ENCODE results near the gene SMIM17. TPM values are rescaled to one million over a fixed set of nuclear protein-coding genes. Genes with fewer than 3 reads are reported as not detected.

The SMIM17 gene
- total RNA-seq, 1 donor from 2014 or later, result not detected

- no peak for TF ChIP-seq CTCF (IDR thresholded peaks at IDR 0.05; ENCODE audit: borderline replicate concordance)
- Histone ChIP-seq H3K27me3 (ENCODE audit: low read depth) (no peaks in the 10 kb centered on the region), H3K9me3 (replicated peaks) (no peaks in the 10 kb centered on the region), H3K4me3 (no peak overlapping the region), H3K4me1 (no peaks in the 10 kb centered on the region), H3K27ac (replicated peaks) (no peak overlapping the region), H3K36me3 (no peaks in the 10 kb centered on the region)
- no peak for DNase-seq
- intact Hi-C loops (cut with micrococcal nuclease), result no loop called here
Measured at GRCh38 chr19:56678205-56678604, 35.2 kb downstream of the SMIM17 start.

DNA sequence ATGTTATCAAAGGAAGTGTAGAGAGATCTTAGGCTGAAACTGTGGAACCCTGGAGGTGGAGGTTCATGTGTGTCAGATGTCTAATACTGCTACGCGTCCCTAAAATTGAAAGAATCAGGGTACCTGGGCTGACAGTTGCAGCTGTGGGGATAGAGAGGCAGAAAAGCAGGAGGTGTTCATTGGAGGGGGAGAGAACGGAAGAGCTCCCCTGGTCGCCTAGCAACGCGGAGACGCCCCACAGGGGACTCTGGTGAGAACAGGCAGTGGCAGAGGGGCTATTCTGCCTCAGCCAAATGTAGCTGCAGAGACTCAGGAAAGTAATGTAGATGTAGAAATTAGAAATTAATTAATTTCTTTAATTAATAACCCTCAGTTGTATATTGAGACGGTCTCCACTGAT is 38.7 kb downstream of the SMIM17 start:
- Histone ChIP-seq H3K36me3 (no peaks in the 10 kb centered on the region), H3K4me1 (no peaks in the 10 kb centered on the region), H3K27ac (replicated peaks) (no peak overlapping the region), H3K4me3 (no peak overlapping the region), H3K9me3 (replicated peaks) (no peaks in the 10 kb centered on the region), H3K27me3 (ENCODE audit: low read depth) (no peaks in the 10 kb centered on the region)
- intact Hi-C loops (cut with micrococcal nuclease), result no loop called here
- no peak for DNase-seq
- no peak for TF ChIP-seq CTCF (IDR thresholded peaks at IDR 0.05; ENCODE audit: borderline replicate concordance)

DNA sequence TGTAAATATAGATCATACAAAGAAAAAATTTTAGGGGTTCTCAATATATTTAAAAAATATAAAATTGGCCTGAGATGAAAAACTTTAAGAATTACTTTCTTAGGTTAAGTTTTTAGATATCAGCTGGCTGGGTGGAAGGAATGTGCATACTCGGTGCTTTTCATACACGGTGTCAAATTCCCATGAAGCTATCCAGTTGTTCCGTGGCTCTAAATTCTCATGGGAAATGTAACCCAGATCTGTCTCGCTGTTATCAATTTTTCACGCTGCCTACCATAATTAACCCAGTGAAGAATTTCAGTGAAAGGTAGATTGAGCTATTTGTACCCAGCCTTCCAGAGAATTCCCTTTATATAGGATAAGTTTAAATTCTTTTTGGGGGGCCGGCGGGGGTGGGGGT is 40.2 kb downstream of the SMIM17 start:
- intact Hi-C loops (cut with micrococcal nuclease), result no loop called here
- Histone ChIP-seq H3K4me3 (no peak overlapping the region), H3K27me3 (ENCODE audit: low read depth) (no peaks in the 10 kb centered on the region), H3K27ac (replicated peaks) (no peak overlapping the region), H3K36me3 (no peaks in the 10 kb centered on the region), H3K9me3 (replicated peaks) (no peaks in the 10 kb centered on the region), H3K4me1 (no peaks in the 10 kb centered on the region)
- no peak for TF ChIP-seq CTCF (IDR thresholded peaks at IDR 0.05; ENCODE audit: borderline replicate concordance)
- DNase-seq, result no peak

- TF ChIP-seq CTCF (IDR thresholded peaks at IDR 0.05; ENCODE audit: borderline replicate concordance), result no peak
- Histone ChIP-seq H3K27me3 (ENCODE audit: low read depth) (no peaks in the 10 kb centered on the region), H3K27ac (replicated peaks) (no peak overlapping the region), H3K36me3 (no peaks in the 10 kb centered on the region), H3K9me3 (replicated peaks) (no peaks in the 10 kb centered on the region), H3K4me3 (no peak overlapping the region), H3K4me1 (no peaks in the 10 kb centered on the region)
- intact Hi-C loops (cut with micrococcal nuclease), result no loop called here
- DNase-seq, result no peak
Measured at GRCh38 chr19:56687031-56687430, 44.1 kb downstream of the SMIM17 start.

DNA sequence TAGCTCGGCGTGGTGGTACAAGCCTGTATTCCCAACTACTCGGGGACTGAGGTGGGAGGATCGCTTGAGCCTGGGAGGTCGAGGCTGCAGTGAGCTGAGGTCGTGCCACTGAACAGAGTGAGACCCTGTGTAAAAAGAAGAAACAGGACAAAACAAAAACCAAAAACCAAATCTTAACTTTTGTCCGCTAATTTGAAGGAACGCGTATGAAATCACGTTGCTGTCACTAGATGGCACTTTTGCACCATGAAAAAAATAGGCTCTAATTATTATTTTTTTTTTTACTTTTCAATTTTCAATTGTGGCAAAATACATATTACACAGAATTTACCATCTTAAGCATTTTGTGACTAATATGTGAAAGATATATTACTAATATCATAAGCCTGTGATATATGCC is 46.2 kb downstream of the SMIM17 start:
- DNase-seq, result no peak
- TF ChIP-seq CTCF (IDR thresholded peaks at IDR 0.05; ENCODE audit: borderline replicate concordance), result no peak
- H3K4me3 ChIP-seq, result no peak overlapping the region
- no peaks in the 10 kb centered on the region for H3K9me3 ChIP-seq (replicated peaks)
- no peaks in the 10 kb centered on the region for H3K27me3 ChIP-seq (ENCODE audit: low read depth)
- intact Hi-C loops (cut with micrococcal nuclease), result no loop called here
- H3K36me3 ChIP-seq, result no peaks in the 10 kb centered on the region
- no peaks in the 10 kb centered on the region for H3K4me1 ChIP-seq
- H3K27ac ChIP-seq (replicated peaks), result no peak overlapping the region

- H3K36me3 ChIP-seq, result no peaks in the 10 kb centered on the region
- intact Hi-C loops (cut with micrococcal nuclease), result no loop called here
- no peak overlapping the region for H3K27ac ChIP-seq (replicated peaks)
- no peak for DNase-seq
- H3K4me3 ChIP-seq, result no peak overlapping the region
- H3K27me3 ChIP-seq (ENCODE audit: low read depth), result no peaks in the 10 kb centered on the region
- TF ChIP-seq CTCF (IDR thresholded peaks at IDR 0.05; ENCODE audit: borderline replicate concordance), result no peak
- H3K4me1 ChIP-seq, result no peaks in the 10 kb centered on the region
- H3K9me3 ChIP-seq (replicated peaks), result no peaks in the 10 kb centered on the region
Measured at GRCh38 chr19:56690670-56691069, 47.7 kb downstream of the SMIM17 start.
